ENCODE measurements around the gene HPF1.

GRCh38 chr4:169799260-169799659 lies 41.5 kb upstream of the HPF1 start:
- TF ChIP-seq POLR2A (IDR thresholded peaks at IDR 0.05; ENCODE audit: low read depth, low read length) (no peak), TAF1 (IDR thresholded peaks at IDR 0.05; ENCODE audit: borderline replicate concordance, low read depth, low read length) (no peak)
